Activated CD8-positive, alpha-beta memory T cell treated with anti-CD3 and anti-CD28 coated beads for 36 hours (primary cell): ENCODE data around the gene MYOM3. TPM values are rescaled to one million over a fixed set of nuclear protein-coding genes. Genes with fewer than 3 reads are reported as not detected.

ENCODE experiments used
- CTCF ChIA-PET: fragments of 350-600 bp; sonication (Branson Sonifier 250); formaldehyde crosslinking; loops from one replicate; lab custom pipeline; 2021; ENCODE audit warnings: antibody characterized with exemption; lab: Charles Lee
- POLR2A ChIA-PET: fragments of 350-600 bp; sonication (Branson Sonifier 250); formaldehyde crosslinking; loops from one replicate; lab custom pipeline; 2021; ENCODE audit warnings: antibody characterized with exemption; lab: Charles Lee
- total RNA-seq, 2 experiments: library from RNA; stranded (reverse); gene quantifications; one replicate each; pipeline ENCODE4 v1.2.3, GENCODE V29; 2021

MYOM3 gene
- total RNA-seq, 2 experiments from 2014 or later, result not detected

- CTCF ChIA-PET, result no interaction called here
- POLR2A ChIA-PET, result no interaction called here
Measured at GRCh38 chr1:24086466-24086865, 25.5 kb downstream of the MYOM3 start.

GRCh38 chr1:24085546-24085945 is 26.4 kb downstream of the MYOM3 start:
- ChIA-PET CTCF (no interaction called here), POLR2A (no interaction called here)

- ChIA-PET POLR2A (no interaction called here), CTCF (interaction anchor here (0.5 kb wide), 1 partner anchor 445 kb away, joined by 3 read pairs; no protein-coding TSS in a partner anchor)
Measured at GRCh38 chr1:24085007-24085406, 26.9 kb downstream of the MYOM3 start.

- ChIA-PET CTCF (no interaction called here), POLR2A (no interaction called here)
Measured at GRCh38 chr1:24084050-24084449, 27.9 kb downstream of the MYOM3 start.

GRCh38 chr1:24082372-24082771 is 29.6 kb downstream of the MYOM3 start:
- POLR2A ChIA-PET, result no interaction called here
- CTCF ChIA-PET, result no interaction called here

GRCh38 chr1:24081190-24081589 is 30.7 kb downstream of the MYOM3 start:
- ChIA-PET POLR2A (no interaction called here), CTCF (no interaction called here)

- ChIA-PET CTCF (interaction anchor here (0.8 kb wide), 1 partner anchor 11 kb away, joined by 3 read pairs; no protein-coding TSS in a partner anchor), POLR2A (no interaction called here)
Measured at GRCh38 chr1:24080131-24080530, 31.8 kb downstream of the MYOM3 start.

- CTCF ChIA-PET, result no interaction called here
- POLR2A ChIA-PET, result no interaction called here
Measured at GRCh38 chr1:24077278-24077978, 34.5 kb downstream of the MYOM3 start.

GRCh38 chr1:24075946-24076345 is 36.0 kb downstream of the MYOM3 start:
- ChIA-PET POLR2A (no interaction called here), CTCF (no interaction called here)

- ChIA-PET CTCF (no interaction called here), POLR2A (no interaction called here)
Measured at GRCh38 chr1:24075590-24075854, 36.4 kb downstream of the MYOM3 start.

GRCh38 chr1:24074817-24075589 is 36.9 kb downstream of the MYOM3 start:
- ChIA-PET CTCF (no interaction called here), POLR2A (no interaction called here)

- CTCF ChIA-PET, result no interaction called here
Measured at GRCh38 chr1:24074196-24074595, 37.7 kb downstream of the MYOM3 start.

GRCh38 chr1:24071941-24072340 is 40.0 kb downstream of the MYOM3 start:
- ChIA-PET POLR2A (no interaction called here), CTCF (interaction anchor here (1.1 to 2.5 kb wide), 7 partner anchors 11 to 315 kb away, joined by 3 to 9 read pairs (median 4); partner anchors contain the start of gene MYOM3)

More at GRCh38 chr1:24074196-24074595, 37.7 kb downstream of the MYOM3 start:
- POLR2A ChIA-PET, result no interaction called here

GRCh38 chr1:24070821-24071393 is 41.0 kb downstream of the MYOM3 start:
- ChIA-PET CTCF (interaction anchor here (0.9 to 2.5 kb wide), 9 partner anchors 10 to 320 kb away, joined by 3 to 9 read pairs (median 4); partner anchors contain the start of gene MYOM3), POLR2A (no interaction called here)

GRCh38 chr1:24069817-24070216 is 42.1 kb downstream of the MYOM3 start:
- CTCF ChIA-PET, result interaction anchor here (0.5 to 2.5 kb wide), 3 partner anchors 43 to 1101 kb away, joined by 3 to 9 read pairs (median 4); partner anchors contain the start of gene MYOM3
- POLR2A ChIA-PET, result no interaction called here

- ChIA-PET CTCF (no interaction called here), POLR2A (no interaction called here)
Measured at GRCh38 chr1:24067978-24068377, 44.0 kb downstream of the MYOM3 start.

- POLR2A ChIA-PET, result no interaction called here
- CTCF ChIA-PET, result no interaction called here
Measured at GRCh38 chr1:24065304-24065703, 46.6 kb downstream of the MYOM3 start.

- ChIA-PET CTCF (no interaction called here), POLR2A (no interaction called here)
Measured at GRCh38 chr1:24062221-24062620, 49.7 kb downstream of the MYOM3 start.

GRCh38 chr1:24060482-24060881 is 51.5 kb downstream of the MYOM3 start:
- ChIA-PET CTCF (interaction anchor here (1.4 kb wide), 1 partner anchor 11 kb away, joined by 4 read pairs; no protein-coding TSS in a partner anchor), POLR2A (no interaction called here)
